ENCODE results near the gene ARAP1. TPM values are rescaled to one million over a fixed set of nuclear protein-coding genes. Genes with fewer than 3 reads are reported as not detected.

Gene ARAP1
- total RNA-seq, 1 experiment from 2014 or later: 73.6 TPM

DNA sequence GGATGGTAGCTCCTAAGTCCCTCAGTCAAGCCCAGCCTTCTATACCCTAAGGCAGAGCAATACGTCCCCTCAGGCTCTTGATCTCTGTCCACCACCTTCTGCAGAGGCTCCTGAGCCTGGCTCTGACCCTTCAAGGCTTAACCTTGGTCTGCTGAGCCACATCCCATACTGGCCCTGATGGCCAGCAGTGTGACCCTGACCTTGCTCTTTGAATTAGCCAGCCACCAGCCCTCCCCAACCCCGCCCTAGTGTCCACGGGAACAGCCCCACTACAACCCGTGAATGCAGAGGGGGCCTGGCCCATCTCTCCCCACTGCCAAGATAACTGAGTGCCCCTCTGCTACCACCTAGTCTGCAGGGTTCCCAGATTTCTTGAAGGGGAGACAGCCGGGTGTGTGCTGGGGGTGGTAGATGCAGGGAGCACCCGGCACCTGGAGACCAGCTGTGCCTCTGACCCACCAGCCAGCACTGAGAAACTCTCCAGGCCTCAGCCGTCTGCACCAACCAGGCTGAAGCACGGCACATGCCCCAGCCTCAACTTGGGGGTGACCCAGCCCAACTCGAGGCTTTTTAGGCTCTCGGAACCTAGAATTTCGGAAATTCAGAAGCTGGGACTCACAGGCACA lies 6.2 kb downstream of the ARAP1 start:
- intact Hi-C loops (cut with micrococcal nuclease; ENCODE audit: unreplicated experiment): no loop called here
- H3K9me3 ChIP-seq (ENCODE audit: control insufficient read depth, insufficient read depth, low read depth, low read length): no peaks in the 10 kb centered on the region
- in situ Hi-C loops (cut with HindIII; ENCODE audit: low pct_unique_long_range_greater_than_20kb, low sequenced_read_pairs): no loop called here
- no peaks in the 10 kb centered on the region for H3K36me3 ChIP-seq (ENCODE audit: control insufficient read depth, insufficient read depth, low read length)
- ChIA-PET POLR2A (no interaction called here), CTCF (interaction anchor here (1.2 kb wide), 1 partner anchor 21 kb away, joined by 4 read pairs; no protein-coding TSS in a partner anchor)
- no peak overlapping the region for H3K4me3 ChIP-seq (ENCODE audit: low read depth in 2 of 2, low read length in 2 of 2)
- ATAC-seq (no peak), DNase-seq (ENCODE audit: low read depth, low spot score) (no peak)
- BruUV-seq (replicated peaks): no TSS peak
- H3K27me3 ChIP-seq (ENCODE audit: control insufficient read depth, insufficient read depth, low read length): no peaks in the 10 kb centered on the region
- H3K27ac ChIP-seq (ENCODE audit: low read length): no peak overlapping the region
- TF ChIP-seq REST (IDR thresholded peaks at IDR 0.05; ENCODE audit: insufficient read depth in 1 of 2, low read depth in 2 of 2, low read length in 1 of 2) (no peak), POLR2AphosphoS5 (IDR thresholded peaks at IDR 0.05; ENCODE audit: low read depth, low read length) (no peak), SIN3A (IDR thresholded peaks at IDR 0.05; ENCODE audit: borderline replicate concordance, insufficient read depth, low read depth, low read length) (no peak), CTCF (IDR thresholded peaks at IDR 0.05) (no peak), TCF7L2 (IDR thresholded peaks at IDR 0.05; ENCODE audit: low read depth, low read length) (no peak)
- H3K4me1 ChIP-seq (ENCODE audit: control insufficient read depth, insufficient read depth, low read length): peaks cover 17% of the 10 kb centered on the region

- no peak for ATAC-seq
These were observed 6.7 kb downstream of the ARAP1 start for GRCh38 chr11:72745511-72745910.

More at GRCh38 chr11:72745511-72745910, 6.7 kb downstream of the ARAP1 start:
- Histone ChIP-seq H3K4me3 (ENCODE audit: low read depth in 2 of 2, low read length in 2 of 2) (no peak overlapping the region), H3K4me1 (ENCODE audit: control insufficient read depth, insufficient read depth, low read length) (peaks cover 17% of the 10 kb centered on the region), H3K27me3 (ENCODE audit: control insufficient read depth, insufficient read depth, low read length) (no peaks in the 10 kb centered on the region), H3K27ac (ENCODE audit: low read length) (no peak overlapping the region), H3K36me3 (ENCODE audit: control insufficient read depth, insufficient read depth, low read length) (no peaks in the 10 kb centered on the region), H3K9me3 (ENCODE audit: control insufficient read depth, insufficient read depth, low read depth, low read length) (no peaks in the 10 kb centered on the region)
- DNase-seq (ENCODE audit: low read depth, low spot score): no peak
- CTCF ChIA-PET: no interaction called here
- POLR2A ChIA-PET: no interaction called here
- intact Hi-C loops (cut with micrococcal nuclease; ENCODE audit: unreplicated experiment) (no loop called here), in situ Hi-C loops (cut with HindIII; ENCODE audit: low pct_unique_long_range_greater_than_20kb, low sequenced_read_pairs) (no loop called here)
- TF ChIP-seq POLR2AphosphoS5 (IDR thresholded peaks at IDR 0.05; ENCODE audit: low read depth, low read length) (no peak), REST (IDR thresholded peaks at IDR 0.05; ENCODE audit: insufficient read depth in 1 of 2, low read depth in 2 of 2, low read length in 1 of 2) (no peak), TCF7L2 (IDR thresholded peaks at IDR 0.05; ENCODE audit: low read depth, low read length) (no peak), SIN3A (IDR thresholded peaks at IDR 0.05; ENCODE audit: borderline replicate concordance, insufficient read depth, low read depth, low read length) (no peak)
- BruUV-seq (replicated peaks): no TSS peak

Measured in Panc1 (cell line).